Dermis microvascular lymphatic vessel endothelial cell (primary cell): ENCODE results near the gene NFIA. TPM values are rescaled to one million over a fixed set of nuclear protein-coding genes. Genes with fewer than 3 reads are reported as not detected.
A peak's percentile ranks its signal among the peaks of the same experiment; 100 is the strongest.

Experiments
- DNase-seq, 2 donors: peaks; one replicate each; pipeline versions ENCODE4 v3.0.0 to v3.0.0-alpha.2; 2010; ENCODE audit warnings: low read depth in 2 of 2
- total RNA-seq: library from RNA; depleted of rRNA; stranded (reverse); fragments of >200 nt; gene quantifications from 2 replicates; pipeline ENCODE4 v1.2.1, GENCODE V29; 2014

The NFIA gene
- total RNA-seq, 1 donor from 2014 or later = 9.6 TPM

- peak in 1 of 2 donors; percentile 4 for DNase-seq
These were observed 275.2 kb downstream of the NFIA start for GRCh38 chr1:61357539-61357938.

GRCh38 chr1:61358770-61359455, 276.6 kb downstream of the NFIA start:
- DNase-seq = peak in 1 of 2 donors; percentile 90

- no peak for DNase-seq
These were observed 279.6 kb downstream of the NFIA start for GRCh38 chr1:61361931-61362330.

GRCh38 chr1:61362351-61362750, 280.0 kb downstream of the NFIA start:
- no peak for DNase-seq

GRCh38 chr1:61368366-61368765, 286.0 kb downstream of the NFIA start:
- no peak for DNase-seq

GRCh38 chr1:61368876-61369275, 286.5 kb downstream of the NFIA start:
- DNase-seq = no peak

GRCh38 chr1:61370177-61370912, 288.0 kb downstream of the NFIA start:
- DNase-seq = no peak

GRCh38 chr1:61370913-61371279, 288.5 kb downstream of the NFIA start:
- no peak for DNase-seq

- no peak for DNase-seq
These were observed 290.6 kb downstream of the NFIA start for GRCh38 chr1:61372944-61373343.

GRCh38 chr1:61374156-61374555, 291.8 kb downstream of the NFIA start:
- DNase-seq = no peak

GRCh38 chr1:61375082-61375880, 292.9 kb downstream of the NFIA start:
- no peak for DNase-seq

- no peak for DNase-seq
These were observed 293.8 kb downstream of the NFIA start for GRCh38 chr1:61376151-61376550.

GRCh38 chr1:61377242-61377958, 295.0 kb downstream of the NFIA start:
- DNase-seq = no peak

- no peak for DNase-seq
These were observed 296.3 kb downstream of the NFIA start for GRCh38 chr1:61378494-61379180.

- no peak for DNase-seq
These were observed 297.3 kb downstream of the NFIA start for GRCh38 chr1:61379693-61380092.

- no peak for DNase-seq
These were observed 298.2 kb downstream of the NFIA start for GRCh38 chr1:61380561-61380960.

- DNase-seq = no peak
These were observed 304.0 kb downstream of the NFIA start for GRCh38 chr1:61386323-61386722.

GRCh38 chr1:61386770-61387169, 304.4 kb downstream of the NFIA start:
- DNase-seq = no peak

GRCh38 chr1:61387829-61388228, 305.5 kb downstream of the NFIA start:
- DNase-seq = no peak

GRCh38 chr1:61388566-61388965, 306.2 kb downstream of the NFIA start:
- peak in 1 of 2 donors; percentile 94 for DNase-seq
